ENCODE measurements around the gene FAM3B.

GRCh38 chr21:41277196-41277595 lies 39.4 kb upstream of the FAM3B start:
- TF ChIP-seq CTCF (IDR thresholded peaks at IDR 0.05; ENCODE audit: low read length) (no peak), EZH2 (IDR thresholded peaks at IDR 0.05; ENCODE audit: borderline replicate concordance, low read length) (no peak)

Data from OCI-LY1 (cell line).